Measurements from ENCODE around the gene PGAM2.

DNA sequence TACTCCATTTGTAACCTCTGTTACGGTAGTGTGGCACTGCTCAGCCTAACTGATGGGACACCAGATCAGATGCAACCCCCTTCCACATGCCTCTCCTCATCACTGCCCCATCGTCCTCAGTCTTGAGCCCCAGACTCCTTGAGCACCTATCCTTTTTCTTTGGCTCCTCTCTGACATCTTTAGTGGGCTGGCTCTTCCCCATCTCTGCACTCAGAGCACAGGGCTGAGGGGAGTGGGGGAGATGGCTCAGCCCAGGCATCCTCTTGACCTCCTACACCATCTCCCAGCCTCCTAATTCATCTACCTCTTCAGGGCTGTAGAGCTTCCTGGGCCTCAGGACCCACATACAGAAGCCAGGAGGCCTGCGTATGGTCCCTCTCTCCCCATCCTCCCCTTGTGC is 18.4 kb upstream of the PGAM2 start:
- TF ChIP-seq EZH2 (IDR thresholded peaks at IDR 0.05; ENCODE audit: insufficient read depth, poor library complexity, severe bottlenecking) = no peak
- TF ChIP-seq EZH2phosphoT487 (IDR thresholded peaks at IDR 0.05; ENCODE audit: insufficient read depth, low read depth) = no peak
